ENCODE data around the gene CFC1B.
"Not testable (repeated sequence)": the region's sequence is repeated elsewhere in the genome, so short reads cannot be mapped to it uniquely, and the experiment has no call there.

Gene CFC1B

GRCh38 chr2:130520992-130521391 lies at the start of gene CFC1B:
TSS of gene CFC1B (plus strand) at chr2:130521222. CDS start at chr2:130521485, 263 bp downstream.
- not testable (repeated sequence) for H3K27me3 Mint-ChIP-seq (ENCODE audit: low read depth); H3K9me3 Mint-ChIP-seq; H3K4me1 Mint-ChIP-seq (ENCODE audit: low read depth); H3K27ac Mint-ChIP-seq; H3K36me3 Mint-ChIP-seq (ENCODE audit: low read depth); H3K4me3 Mint-ChIP-seq; DNase-seq (ENCODE audit: low spot score)

GRCh38 chr2:130491073-130491472 lies 29.9 kb upstream of the CFC1B start:
- not testable (repeated sequence) for H3K4me3 Mint-ChIP-seq; H3K36me3 Mint-ChIP-seq (ENCODE audit: low read depth); H3K27ac Mint-ChIP-seq; DNase-seq (ENCODE audit: low spot score); H3K9me3 Mint-ChIP-seq; H3K4me1 Mint-ChIP-seq (ENCODE audit: low read depth); H3K27me3 Mint-ChIP-seq (ENCODE audit: low read depth)

- not testable (repeated sequence) for DNase-seq (ENCODE audit: low spot score); H3K4me1 Mint-ChIP-seq (ENCODE audit: low read depth); H3K27me3 Mint-ChIP-seq (ENCODE audit: low read depth); H3K9me3 Mint-ChIP-seq; H3K27ac Mint-ChIP-seq; H3K4me3 Mint-ChIP-seq; H3K36me3 Mint-ChIP-seq (ENCODE audit: low read depth)
Measured at GRCh38 chr2:130509228-130509627, 11.8 kb upstream of the CFC1B start, which contains the start of gene POTEI. TSS of gene POTEI (minus strand) at chr2:130509328. CDS start at chr2:130509235, 93 bp downstream.

GRCh38 chr2:130510807-130511746 lies 9.9 kb upstream of the CFC1B start:
- H3K36me3 Mint-ChIP-seq (ENCODE audit: low read depth); H3K9me3 Mint-ChIP-seq; H3K4me3 Mint-ChIP-seq; H3K27ac Mint-ChIP-seq; H3K27me3 Mint-ChIP-seq (ENCODE audit: low read depth); DNase-seq (ENCODE audit: low spot score); H3K4me1 Mint-ChIP-seq (ENCODE audit: low read depth): not testable (repeated sequence)

- H3K27me3 Mint-ChIP-seq (ENCODE audit: low read depth); H3K4me1 Mint-ChIP-seq (ENCODE audit: low read depth); H3K4me3 Mint-ChIP-seq; H3K27ac Mint-ChIP-seq; H3K9me3 Mint-ChIP-seq; H3K36me3 Mint-ChIP-seq (ENCODE audit: low read depth); DNase-seq (ENCODE audit: low spot score): not testable (repeated sequence)
Measured at GRCh38 chr2:130511747-130512451, 9.1 kb upstream of the CFC1B start.

GRCh38 chr2:130518516-130519106 lies 2.4 kb upstream of the CFC1B start:
- H3K27ac Mint-ChIP-seq; DNase-seq (ENCODE audit: low spot score); H3K9me3 Mint-ChIP-seq; H3K4me1 Mint-ChIP-seq (ENCODE audit: low read depth); H3K36me3 Mint-ChIP-seq (ENCODE audit: low read depth); H3K27me3 Mint-ChIP-seq (ENCODE audit: low read depth); H3K4me3 Mint-ChIP-seq: not testable (repeated sequence)

GRCh38 chr2:130522390-130522789 lies 1.4 kb downstream of the CFC1B start:
- H3K36me3 Mint-ChIP-seq (ENCODE audit: low read depth); H3K9me3 Mint-ChIP-seq; H3K4me1 Mint-ChIP-seq (ENCODE audit: low read depth); H3K27ac Mint-ChIP-seq; DNase-seq (ENCODE audit: low spot score); H3K4me3 Mint-ChIP-seq; H3K27me3 Mint-ChIP-seq (ENCODE audit: low read depth): not testable (repeated sequence)

GRCh38 chr2:130527365-130527967 lies 6.4 kb downstream of the CFC1B start:
- H3K4me1 Mint-ChIP-seq (ENCODE audit: low read depth); DNase-seq (ENCODE audit: low spot score); H3K36me3 Mint-ChIP-seq (ENCODE audit: low read depth); H3K27ac Mint-ChIP-seq; H3K4me3 Mint-ChIP-seq; H3K9me3 Mint-ChIP-seq; H3K27me3 Mint-ChIP-seq (ENCODE audit: low read depth): not testable (repeated sequence)

GRCh38 chr2:130529545-130529944 lies 8.5 kb downstream of the CFC1B start:
- not testable (repeated sequence) for H3K9me3 Mint-ChIP-seq; H3K4me1 Mint-ChIP-seq (ENCODE audit: low read depth); H3K27ac Mint-ChIP-seq; H3K27me3 Mint-ChIP-seq (ENCODE audit: low read depth); H3K4me3 Mint-ChIP-seq; DNase-seq (ENCODE audit: low spot score); H3K36me3 Mint-ChIP-seq (ENCODE audit: low read depth)

- not testable (repeated sequence) for H3K36me3 Mint-ChIP-seq (ENCODE audit: low read depth); H3K27me3 Mint-ChIP-seq (ENCODE audit: low read depth); H3K4me1 Mint-ChIP-seq (ENCODE audit: low read depth); H3K4me3 Mint-ChIP-seq; H3K27ac Mint-ChIP-seq; DNase-seq (ENCODE audit: low spot score); H3K9me3 Mint-ChIP-seq
Measured at GRCh38 chr2:130530212-130530611, 9.2 kb downstream of the CFC1B start.

GRCh38 chr2:130531225-130531624 lies 10.2 kb downstream of the CFC1B start:
- H3K27ac Mint-ChIP-seq; H3K36me3 Mint-ChIP-seq (ENCODE audit: low read depth); DNase-seq (ENCODE audit: low spot score); H3K9me3 Mint-ChIP-seq; H3K27me3 Mint-ChIP-seq (ENCODE audit: low read depth); H3K4me1 Mint-ChIP-seq (ENCODE audit: low read depth); H3K4me3 Mint-ChIP-seq: not testable (repeated sequence)

GRCh38 chr2:130531672-130532071 lies 10.7 kb downstream of the CFC1B start:
- not testable (repeated sequence) for H3K27ac Mint-ChIP-seq; H3K4me1 Mint-ChIP-seq (ENCODE audit: low read depth); H3K36me3 Mint-ChIP-seq (ENCODE audit: low read depth); DNase-seq (ENCODE audit: low spot score); H3K9me3 Mint-ChIP-seq; H3K27me3 Mint-ChIP-seq (ENCODE audit: low read depth); H3K4me3 Mint-ChIP-seq

GRCh38 chr2:130536654-130537053 lies 15.6 kb downstream of the CFC1B start:
- not testable (repeated sequence) for DNase-seq (ENCODE audit: low spot score); H3K4me3 Mint-ChIP-seq; H3K27me3 Mint-ChIP-seq (ENCODE audit: low read depth); H3K27ac Mint-ChIP-seq; H3K9me3 Mint-ChIP-seq; H3K36me3 Mint-ChIP-seq (ENCODE audit: low read depth); H3K4me1 Mint-ChIP-seq (ENCODE audit: low read depth)

- H3K9me3 Mint-ChIP-seq; H3K4me3 Mint-ChIP-seq; H3K36me3 Mint-ChIP-seq (ENCODE audit: low read depth); H3K27me3 Mint-ChIP-seq (ENCODE audit: low read depth); H3K4me1 Mint-ChIP-seq (ENCODE audit: low read depth); DNase-seq (ENCODE audit: low spot score); H3K27ac Mint-ChIP-seq: not testable (repeated sequence)
Measured at GRCh38 chr2:130538271-130538670, 17.2 kb downstream of the CFC1B start.

Data from T-helper 2 cell treated with Interferon-gamma antibody and Interleukin-4, amounts not matched to agents 5 μg/mL and 100 μg/mL, for 36 hours (primary cell).